HG02588 (cell line): ENCODE measurements around the gene ARHGAP22.

Experiments used
- ATAC-seq: cut with Tn5 transposase; IDR thresholded peaks from one replicate; pipeline ENCODE4 v1.9.1; 2021; ENCODE audit warnings: mild to moderate bottlenecking, moderate library complexity; ENCODE audit not compliant: unreplicated experiment

The ARHGAP22 gene

GRCh38 chr10:48485711-48486110 lies 119.2 kb downstream of the ARHGAP22 start:
- no peak for ATAC-seq

DNA sequence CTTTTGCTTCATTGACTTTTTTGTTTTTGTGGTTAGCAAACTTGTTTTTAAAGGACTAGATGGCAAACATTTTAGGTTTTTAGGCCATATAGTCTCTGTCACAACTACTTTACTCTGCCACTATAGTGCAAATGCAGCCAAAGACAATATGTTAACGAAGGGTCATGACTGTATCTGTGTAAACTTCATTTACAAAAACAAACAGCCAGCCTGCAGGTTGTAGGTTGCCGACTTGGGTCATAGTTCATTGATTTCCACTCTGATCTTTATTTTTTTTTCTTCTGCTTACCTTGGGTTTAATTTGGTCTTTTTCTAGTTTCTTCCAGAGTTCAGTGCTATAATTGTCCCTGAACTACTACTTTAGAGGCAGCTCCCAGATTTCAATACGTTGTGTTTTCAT lies 120.0 kb downstream of the ARHGAP22 start:
- no peak for ATAC-seq

- ATAC-seq: no peak
These were observed 122.7 kb downstream of the ARHGAP22 start for GRCh38 chr10:48482207-48482606.

DNA sequence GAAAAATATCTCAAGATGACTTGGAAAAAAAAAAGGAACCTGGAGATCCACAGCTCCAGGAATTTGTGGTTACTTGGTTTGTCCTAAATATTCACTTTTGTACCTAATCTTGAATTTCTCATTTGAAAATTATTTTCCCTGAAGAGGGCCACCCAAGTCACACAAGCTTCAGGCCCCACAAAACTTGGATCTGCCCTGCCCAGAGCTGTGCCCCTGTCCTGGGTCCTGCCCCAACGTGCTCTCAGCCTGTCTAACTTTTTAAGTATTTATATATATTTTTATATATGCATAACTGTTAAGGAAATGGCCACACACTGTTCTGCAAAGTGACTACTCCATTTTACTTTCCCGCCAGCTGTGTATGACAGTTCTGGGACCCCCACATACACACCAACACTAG lies 123.5 kb downstream of the ARHGAP22 start:
- no peak for ATAC-seq

- no peak for ATAC-seq
These were observed 124.2 kb downstream of the ARHGAP22 start for GRCh38 chr10:48480397-48481374.

DNA sequence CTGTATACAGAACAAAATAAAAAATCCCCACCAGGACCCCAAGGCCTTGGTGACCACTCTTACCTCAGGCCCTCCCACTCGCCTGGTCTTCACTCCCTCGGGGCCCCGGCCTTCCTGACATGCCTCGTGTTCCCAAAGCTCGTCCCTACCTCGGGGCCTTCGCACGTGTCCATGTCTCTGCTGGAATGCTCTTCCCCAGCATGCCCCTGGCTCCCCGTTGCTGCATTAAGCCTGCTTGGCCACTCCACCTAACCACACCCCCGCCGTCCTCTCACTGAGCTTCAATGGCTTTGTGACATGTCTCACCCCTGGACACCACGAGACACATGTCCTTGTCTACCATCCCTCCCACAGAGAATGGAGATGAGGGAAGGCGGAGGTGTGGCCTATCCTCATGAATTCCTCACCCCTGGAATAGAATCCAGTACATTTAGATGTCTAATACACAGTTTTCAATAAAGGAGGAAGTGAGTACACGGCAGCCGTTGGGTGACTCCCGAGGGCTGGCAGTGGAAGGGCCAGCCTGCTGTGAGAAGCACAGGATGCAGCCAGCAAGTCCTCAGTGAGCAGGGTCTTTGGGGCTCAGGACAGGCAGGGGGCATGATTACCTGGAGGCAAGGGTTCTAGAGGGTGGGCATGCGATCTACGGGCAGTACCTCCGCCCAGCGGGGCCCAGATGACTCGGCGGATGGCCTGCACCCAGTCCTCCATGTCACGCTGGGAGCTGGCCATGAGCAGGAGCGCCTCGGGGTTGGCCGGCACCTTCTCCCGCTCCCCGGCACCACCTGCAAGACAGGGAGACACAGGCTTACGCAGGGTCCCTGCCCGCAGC lies 125.7 kb downstream of the ARHGAP22 start:
- no peak for ATAC-seq

DNA sequence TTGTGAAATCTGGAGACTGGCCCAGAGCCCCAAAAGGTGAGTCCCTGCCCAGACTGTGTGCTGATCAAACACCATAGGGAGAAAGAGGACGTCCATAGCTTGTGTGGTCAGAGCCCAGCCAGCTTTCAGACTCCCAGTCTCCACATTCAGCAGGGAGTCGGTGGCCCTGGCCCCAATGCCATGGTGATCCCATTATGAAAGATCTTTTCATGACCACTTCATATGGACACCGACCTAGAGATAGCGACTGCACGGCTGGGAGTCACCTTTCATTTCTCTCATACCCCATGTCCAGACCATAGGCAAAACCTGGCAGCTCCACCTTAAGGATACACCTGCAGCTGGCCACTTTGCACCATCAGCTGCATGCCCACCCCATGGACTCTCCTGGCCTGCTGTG lies 126.4 kb downstream of the ARHGAP22 start:
- no peak for ATAC-seq

GRCh38 chr10:48477616-48478015 lies 127.3 kb downstream of the ARHGAP22 start:
- ATAC-seq: no peak

GRCh38 chr10:48477141-48477540 lies 127.7 kb downstream of the ARHGAP22 start:
- ATAC-seq: no peak

GRCh38 chr10:48476279-48476982 lies 128.4 kb downstream of the ARHGAP22 start:
- ATAC-seq: no peak

GRCh38 chr10:48475943-48476278 lies 129.0 kb downstream of the ARHGAP22 start:
- no peak for ATAC-seq

DNA sequence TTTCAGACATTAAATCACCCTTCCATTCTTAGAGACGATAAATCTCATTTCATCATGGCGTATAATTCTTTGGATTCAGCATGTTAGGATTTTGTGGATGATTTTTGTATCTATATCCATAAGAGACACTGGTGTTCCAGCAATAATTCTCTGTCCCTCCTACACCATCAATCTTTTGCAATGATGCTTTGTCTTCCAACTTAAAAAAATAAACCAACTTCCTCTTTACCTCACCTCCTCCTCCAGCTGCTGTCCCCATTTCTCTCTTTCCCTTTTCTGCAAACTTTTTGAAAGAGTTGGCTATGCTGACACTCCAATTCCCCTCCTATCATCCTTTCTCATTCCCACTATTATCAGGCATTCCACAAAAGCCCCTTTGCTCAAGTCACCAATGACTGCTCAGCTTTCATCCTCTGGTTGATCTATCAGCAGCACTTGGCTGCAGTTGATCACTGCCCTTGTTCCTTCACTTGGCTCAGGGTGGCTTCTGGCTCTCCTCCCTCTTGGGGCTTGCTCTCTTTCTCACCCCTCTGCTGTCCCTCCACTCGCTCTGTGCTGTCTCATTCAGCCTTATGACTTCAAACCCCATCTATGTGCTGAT lies 130.0 kb downstream of the ARHGAP22 start:
- ATAC-seq: no peak

- no peak for ATAC-seq
These were observed 131.2 kb downstream of the ARHGAP22 start for GRCh38 chr10:48473704-48474103.

GRCh38 chr10:48472501-48473069 lies 132.3 kb downstream of the ARHGAP22 start:
- no peak for ATAC-seq

DNA sequence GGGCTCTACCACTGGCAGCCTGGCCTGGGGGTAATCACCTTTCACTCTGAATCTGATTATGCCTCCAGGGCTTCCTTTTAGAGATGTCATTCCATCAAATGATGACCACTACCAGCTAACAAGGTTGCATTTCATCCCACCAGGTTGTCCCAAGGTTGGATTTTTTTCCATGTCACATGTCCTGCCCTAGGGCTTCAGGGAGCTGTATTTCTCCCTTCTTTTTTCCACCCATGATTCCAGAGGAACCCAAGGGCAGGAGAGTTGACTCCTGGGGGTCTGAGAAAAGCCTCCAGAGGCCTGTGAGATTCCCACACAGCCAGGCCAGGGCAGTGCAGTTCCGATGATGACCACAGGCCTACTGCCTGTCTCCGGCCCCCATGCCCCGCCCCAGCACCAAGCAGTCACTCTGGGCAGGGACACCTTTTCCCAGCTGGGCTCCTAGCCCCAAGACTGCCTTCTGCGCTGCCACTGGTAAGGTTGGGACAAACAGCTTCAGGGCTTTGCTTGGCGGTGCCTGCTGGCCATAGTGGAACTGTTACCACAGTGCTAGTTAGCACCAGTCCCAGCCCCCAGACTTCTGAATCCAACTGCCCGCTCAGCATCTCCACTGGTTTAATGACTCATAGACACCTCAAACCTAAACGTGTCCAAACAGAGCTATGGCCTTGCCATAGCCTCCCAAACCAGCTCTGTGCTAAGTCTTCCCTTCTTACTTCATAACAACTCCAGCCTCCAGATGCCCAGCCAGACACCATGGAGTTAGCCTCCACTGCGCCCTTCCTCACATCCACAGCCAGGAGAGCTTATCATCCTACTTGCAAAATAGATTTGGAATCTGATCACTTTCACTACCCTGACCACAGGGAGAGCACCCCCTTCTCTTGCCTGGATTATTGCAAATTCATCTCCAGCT lies 133.7 kb downstream of the ARHGAP22 start:
- ATAC-seq: no peak

DNA sequence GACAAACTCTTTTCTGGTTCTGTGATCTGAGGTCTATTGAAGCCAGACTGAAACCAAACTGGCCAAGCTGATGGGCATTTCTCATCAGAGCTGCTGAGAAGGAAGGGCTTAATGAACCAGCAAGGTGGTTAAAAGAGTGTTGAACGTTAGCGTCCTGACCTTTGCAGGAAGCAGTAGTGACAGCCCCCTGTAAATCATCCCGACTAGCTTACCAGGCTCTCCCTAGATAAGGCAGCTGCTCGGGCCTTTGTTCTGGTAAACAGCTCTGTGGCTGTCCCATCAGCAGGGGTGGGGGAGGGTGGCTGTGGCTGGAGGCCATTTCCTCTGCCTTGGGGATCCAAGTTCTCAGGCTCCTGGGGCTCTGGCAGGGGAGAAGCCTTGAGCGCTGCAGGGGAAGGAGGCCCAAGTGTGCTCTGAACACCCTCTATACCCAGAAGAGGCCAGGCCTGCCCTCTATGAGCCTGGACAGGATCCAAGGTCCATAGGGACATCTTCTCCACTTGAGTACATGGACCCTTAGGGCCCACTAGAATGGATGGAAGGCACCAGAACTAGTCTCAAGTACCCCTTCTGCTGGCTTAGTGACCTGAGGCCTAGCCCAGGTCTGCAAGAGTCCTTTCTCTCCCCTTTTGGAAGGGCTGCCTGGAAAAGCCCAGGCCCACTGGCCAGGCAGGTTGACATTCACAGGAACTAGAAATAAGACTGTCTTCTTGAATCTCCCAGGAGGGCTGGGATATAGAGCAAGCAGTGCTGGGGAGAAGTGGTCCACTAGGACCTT lies 134.6 kb downstream of the ARHGAP22 start:
- ATAC-seq: no peak

- no peak for ATAC-seq
These were observed 135.3 kb downstream of the ARHGAP22 start for GRCh38 chr10:48469516-48470020.

DNA sequence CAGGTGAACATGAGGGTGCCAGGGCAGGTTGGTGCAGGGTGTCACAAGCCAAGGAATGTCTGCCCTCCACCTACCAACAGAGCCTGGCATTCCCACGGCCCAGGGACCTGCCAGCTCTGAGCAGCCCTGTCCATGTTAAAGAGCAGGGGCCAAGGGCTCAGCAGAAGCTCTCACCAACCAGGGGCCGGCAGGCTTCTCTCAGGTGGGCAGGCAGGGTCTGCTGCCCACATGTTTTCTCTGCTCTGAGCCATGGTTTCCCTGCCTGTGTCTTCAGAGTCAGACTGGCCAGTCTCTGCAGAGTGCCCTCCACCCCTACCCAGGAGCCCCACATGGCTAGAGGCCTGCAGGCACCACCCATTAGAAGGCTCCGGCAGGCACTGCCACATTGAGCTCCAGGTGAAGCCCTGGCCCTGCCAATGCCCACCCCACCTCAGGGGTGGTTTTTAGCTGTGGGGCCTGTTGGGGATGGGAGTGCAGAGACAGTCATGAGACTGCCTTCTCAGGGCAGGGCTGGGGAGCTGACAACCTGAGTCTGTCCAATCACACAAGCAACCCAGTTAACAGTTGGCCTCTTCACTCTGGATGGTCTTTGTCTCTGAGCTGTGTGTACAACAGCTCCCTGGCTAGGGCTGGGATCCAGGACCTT lies 135.9 kb downstream of the ARHGAP22 start:
- ATAC-seq: no peak
